ENCODE measurements around the gene FAM161B.

FAM161B gene

DNA sequence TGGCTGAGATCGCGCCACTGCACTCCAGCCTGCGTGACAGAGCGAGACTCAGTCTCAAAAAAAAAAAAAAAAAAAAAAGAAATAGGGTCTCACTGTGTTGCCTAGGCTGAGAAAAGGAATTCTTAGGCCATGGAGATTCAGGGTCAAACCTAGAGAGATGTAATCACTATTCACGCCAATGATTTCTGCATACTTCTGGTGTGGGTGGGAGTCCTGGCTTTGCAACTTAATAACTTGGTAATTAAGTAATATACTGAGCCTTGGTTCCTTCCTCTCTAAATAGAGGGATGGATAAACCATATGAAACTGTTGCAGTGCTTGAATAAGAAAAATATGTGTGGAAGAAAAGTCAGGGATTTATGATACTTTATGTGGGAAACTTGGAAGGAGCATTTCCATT lies 60.5 kb downstream of the FAM161B start:
- Histone ChIP-seq H3K27ac (no peak overlapping the region), H3K9ac (ENCODE audit: insufficient read length) (no peak overlapping the region), H3K4me3 (no peak overlapping the region), H3K36me3 (ENCODE audit: insufficient read depth, low read length) (peaks cover 30% of the 10 kb centered on the region), H3K9me3 (ENCODE audit: low read depth, low read length) (no peaks in the 10 kb centered on the region)
- TF ChIP-seq EZH2 (IDR thresholded peaks at IDR 0.05) (no peak), FOXP2 (optimal IDR thresholded peaks at IDR 0.05; ENCODE audit: control extremely low read depth, extremely low read length, insufficient read depth) (no peak), POLR2AphosphoS5 (IDR thresholded peaks at IDR 0.05; ENCODE audit: borderline replicate concordance, low read depth, low read length) (no peak)
- DNase-seq (ENCODE audit: low read depth, low spot score) = no peak

DNA sequence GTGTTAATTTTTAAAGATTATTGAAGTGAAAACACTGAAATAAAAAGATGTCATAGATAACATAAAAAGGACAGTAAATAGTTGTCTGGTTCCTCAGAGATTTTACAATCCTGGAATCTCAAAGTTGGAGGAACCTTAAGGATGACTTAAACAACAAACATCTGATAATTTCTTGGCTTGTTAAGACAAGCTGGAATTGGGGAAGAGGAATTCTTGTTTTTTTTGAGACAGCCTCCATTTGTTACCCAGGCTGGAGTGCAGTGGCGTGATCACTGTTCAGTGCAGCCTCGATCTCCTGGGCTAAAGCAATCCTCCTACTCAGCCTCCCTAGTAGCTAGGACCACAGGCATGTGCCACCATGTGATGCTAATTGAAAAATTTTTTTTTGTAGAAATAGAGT lies 60.9 kb downstream of the FAM161B start:
- TF ChIP-seq POLR2AphosphoS5 (IDR thresholded peaks at IDR 0.05; ENCODE audit: borderline replicate concordance, low read depth, low read length) = no peak
- no peak for TF ChIP-seq EZH2 (IDR thresholded peaks at IDR 0.05)
- no peak for TF ChIP-seq FOXP2 (optimal IDR thresholded peaks at IDR 0.05; ENCODE audit: control extremely low read depth, extremely low read length, insufficient read depth)
- H3K36me3 ChIP-seq (ENCODE audit: insufficient read depth, low read length) = peaks cover 26% of the 10 kb centered on the region
- H3K4me3 ChIP-seq = peak overlapping the region; percentile 81
- no peaks in the 10 kb centered on the region for H3K9me3 ChIP-seq (ENCODE audit: low read depth, low read length)
- DNase-seq (ENCODE audit: low read depth, low spot score) = no peak
- H3K9ac ChIP-seq (ENCODE audit: insufficient read length) = peak overlapping the region; percentile 96
- peak overlapping the region; percentile 49; the same call in 1 of the 2 replicates for H3K27ac ChIP-seq

DNA sequence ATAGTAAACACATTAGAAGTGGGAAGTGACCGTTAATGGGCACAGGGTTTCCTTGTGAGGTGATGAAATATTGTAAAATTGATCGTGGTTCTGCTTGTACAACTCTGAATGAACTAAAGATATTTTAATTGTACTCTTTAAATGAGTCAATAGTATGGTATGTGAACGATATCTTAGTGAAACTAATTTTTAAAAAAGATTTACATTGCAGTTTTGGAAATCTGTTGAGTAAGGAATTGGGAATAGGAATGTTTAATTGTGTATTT lies 61.5 kb downstream of the FAM161B start:
- Histone ChIP-seq H3K4me3 (peak overlapping the region; percentile 81), H3K9ac (ENCODE audit: insufficient read length) (peak overlapping the region; percentile 96), H3K36me3 (ENCODE audit: insufficient read depth, low read length) (peaks cover 21% of the 10 kb centered on the region), H3K27ac (peak overlapping the region; percentile 49; the same call in 1 of the 2 replicates), H3K9me3 (ENCODE audit: low read depth, low read length) (no peaks in the 10 kb centered on the region)
- no peak for DNase-seq (ENCODE audit: low read depth, low spot score)
- TF ChIP-seq POLR2AphosphoS5 (IDR thresholded peaks at IDR 0.05; ENCODE audit: borderline replicate concordance, low read depth, low read length) = no peak
- TF ChIP-seq FOXP2 (optimal IDR thresholded peaks at IDR 0.05; ENCODE audit: control extremely low read depth, extremely low read length, insufficient read depth) = no peak
- TF ChIP-seq EZH2 (IDR thresholded peaks at IDR 0.05) = no peak

DNA sequence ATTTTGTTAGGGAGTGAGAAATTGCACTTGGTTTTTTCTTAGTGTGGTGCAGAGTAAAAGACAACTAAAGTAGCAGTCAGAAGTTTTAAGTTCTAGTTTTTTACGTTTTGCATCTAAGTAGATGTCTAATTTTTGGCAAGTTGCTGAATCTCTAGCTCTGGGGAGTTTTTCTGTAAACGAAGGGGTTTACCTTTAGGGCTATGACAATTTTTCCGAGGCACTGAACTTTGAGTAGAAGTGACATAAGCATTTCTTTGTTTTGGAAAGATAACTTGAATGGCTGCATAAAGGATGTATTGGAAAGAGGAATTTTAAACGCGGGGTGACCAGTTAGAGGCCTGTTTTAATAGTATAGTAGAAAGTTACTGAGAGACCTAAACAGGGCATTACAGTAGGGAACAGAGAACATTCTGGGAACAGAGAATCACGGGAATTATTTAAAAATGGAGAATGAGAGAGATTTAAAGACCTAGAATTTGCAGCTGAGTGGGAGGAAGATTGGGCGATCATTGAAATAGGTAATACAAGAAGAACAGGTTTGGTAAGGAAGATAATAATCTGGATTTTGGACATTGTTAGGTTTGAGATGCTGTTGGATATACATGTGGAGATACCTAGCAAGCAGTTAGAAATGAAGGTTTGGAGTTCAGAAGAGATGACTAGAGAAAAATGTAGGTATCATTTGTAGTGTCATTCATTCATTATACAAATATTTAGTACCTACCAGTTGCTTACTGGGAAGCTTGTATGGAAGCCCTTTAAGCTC lies 62.0 kb downstream of the FAM161B start:
- Histone ChIP-seq H3K27ac (peak overlapping the region; percentile 67; the same call in 1 of the 2 replicates), H3K4me3 (peak overlapping the region; percentile 81)

DNA sequence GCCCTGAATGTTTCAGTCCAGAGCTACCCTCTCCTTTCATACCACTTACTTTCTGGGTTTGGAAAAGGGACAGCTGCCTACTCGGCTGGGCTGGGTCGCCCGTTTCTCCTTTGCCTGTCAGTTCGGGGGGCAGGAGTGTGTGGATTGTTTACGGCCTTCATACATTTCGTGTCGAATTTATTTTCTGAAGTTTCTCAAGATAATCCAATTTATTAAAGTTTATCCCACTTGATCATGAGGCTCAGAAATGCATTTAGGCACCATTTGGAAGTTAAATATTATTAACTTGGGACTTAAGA lies 62.6 kb downstream of the FAM161B start:
- H3K4me3 ChIP-seq = peak overlapping the region; percentile 81
- TF ChIP-seq EZH2 (IDR thresholded peaks at IDR 0.05) (no peak), FOXP2 (optimal IDR thresholded peaks at IDR 0.05; ENCODE audit: control extremely low read depth, extremely low read length, insufficient read depth) (no peak), POLR2AphosphoS5 (IDR thresholded peaks at IDR 0.05; ENCODE audit: borderline replicate concordance, low read depth, low read length) (no peak)
- H3K27ac ChIP-seq = peak overlapping the region; percentile 67; the same call in 1 of the 2 replicates
- H3K9ac ChIP-seq (ENCODE audit: insufficient read length) = peak overlapping the region; percentile 96
- 0 out of 2 replicates have a peak, but pooled peaks cover 11% of the 10 kb centered on the region for H3K36me3 ChIP-seq (ENCODE audit: insufficient read depth, low read length)
- no peaks in the 10 kb centered on the region for H3K9me3 ChIP-seq (ENCODE audit: low read depth, low read length)
- DNase-seq (ENCODE audit: low read depth, low spot score) = no peak

More for the DNA sequence above, 62.0 kb downstream of the FAM161B start:
- H3K36me3 ChIP-seq (ENCODE audit: insufficient read depth, low read length) = peaks cover 16% of the 10 kb centered on the region
- TF ChIP-seq FOXP2 (optimal IDR thresholded peaks at IDR 0.05; ENCODE audit: control extremely low read depth, extremely low read length, insufficient read depth) (no peak), EZH2 (IDR thresholded peaks at IDR 0.05) (no peak), POLR2AphosphoS5 (IDR thresholded peaks at IDR 0.05; ENCODE audit: borderline replicate concordance, low read depth, low read length) (no peak)
- DNase-seq (ENCODE audit: low read depth, low spot score) = no peak
- H3K9me3 ChIP-seq (ENCODE audit: low read depth, low read length) = no peaks in the 10 kb centered on the region
- H3K9ac ChIP-seq (ENCODE audit: insufficient read length) = peak overlapping the region; percentile 96

DNA sequence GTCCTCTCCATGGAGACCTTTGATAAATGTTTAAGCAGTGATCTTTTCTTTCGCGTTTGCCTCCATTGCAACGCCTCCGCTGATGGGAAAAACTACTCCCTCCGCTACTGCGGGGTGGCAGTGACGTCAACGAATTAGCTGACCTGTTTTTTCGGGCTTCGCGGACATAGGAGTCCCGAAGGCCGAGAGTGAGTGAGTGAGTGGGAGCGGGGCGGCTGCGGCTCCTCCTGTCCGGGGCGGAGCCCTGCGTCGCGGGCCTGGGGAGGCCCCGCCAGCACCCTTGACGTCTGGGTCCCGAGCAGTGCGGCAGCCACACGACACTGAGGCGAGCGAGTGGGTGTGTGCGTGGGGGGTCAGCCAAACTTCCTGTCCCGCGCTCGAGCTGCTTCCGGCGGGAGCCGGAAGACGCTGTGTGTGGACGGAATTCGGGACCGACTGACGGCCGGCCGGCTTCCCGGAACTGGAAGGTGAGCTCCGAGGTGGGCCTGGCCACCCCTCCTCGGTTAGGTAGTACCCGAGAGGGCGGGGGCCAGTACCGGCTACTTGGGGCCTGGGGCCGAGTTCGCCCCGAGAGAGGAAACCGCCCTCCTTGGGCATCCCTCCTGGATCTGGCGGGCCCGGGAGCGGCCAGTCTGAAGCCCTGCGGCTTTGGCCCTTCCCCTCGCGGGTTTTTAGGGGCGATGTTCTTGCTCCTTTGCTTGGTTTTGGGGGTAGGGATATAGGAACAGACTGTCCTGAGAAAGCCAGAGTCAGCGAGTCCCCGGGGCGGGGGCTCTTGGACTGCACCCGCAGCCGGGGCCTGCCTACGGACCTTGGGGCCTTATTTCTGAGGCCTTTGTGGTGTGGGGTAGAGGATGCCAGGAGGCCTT lies 63.2 kb downstream of the FAM161B start, which contains the start of gene ZNF410:
TSS of gene ZNF410 (plus strand) at position 411 of the 869 bp plus-strand sequence. CDS start 5,317 bp downstream, outside the sequence.
- peak within 1 kb of the TSS; percentile 96 for H3K9ac ChIP-seq (ENCODE audit: insufficient read length)
- H3K27ac ChIP-seq = peak within 1 kb of the TSS; percentile 72
- peak within 1 kb of the TSS; percentile 81 for H3K4me3 ChIP-seq
- no peak for TF ChIP-seq EZH2 (IDR thresholded peaks at IDR 0.05)
- peak; percentile 93 for TF ChIP-seq POLR2AphosphoS5 (IDR thresholded peaks at IDR 0.05; ENCODE audit: borderline replicate concordance, low read depth, low read length)
- TF ChIP-seq FOXP2 (optimal IDR thresholded peaks at IDR 0.05; ENCODE audit: control extremely low read depth, extremely low read length, insufficient read depth) = peak; percentile 63
- 0 out of 2 replicates have a peak, but pooled peaks cover 7% of the 10 kb centered on the region for H3K36me3 ChIP-seq (ENCODE audit: insufficient read depth, low read length)
- peak; percentile 40 for DNase-seq (ENCODE audit: low read depth, low spot score)
- no peaks in the 10 kb centered on the region for H3K9me3 ChIP-seq (ENCODE audit: low read depth, low read length)

DNA sequence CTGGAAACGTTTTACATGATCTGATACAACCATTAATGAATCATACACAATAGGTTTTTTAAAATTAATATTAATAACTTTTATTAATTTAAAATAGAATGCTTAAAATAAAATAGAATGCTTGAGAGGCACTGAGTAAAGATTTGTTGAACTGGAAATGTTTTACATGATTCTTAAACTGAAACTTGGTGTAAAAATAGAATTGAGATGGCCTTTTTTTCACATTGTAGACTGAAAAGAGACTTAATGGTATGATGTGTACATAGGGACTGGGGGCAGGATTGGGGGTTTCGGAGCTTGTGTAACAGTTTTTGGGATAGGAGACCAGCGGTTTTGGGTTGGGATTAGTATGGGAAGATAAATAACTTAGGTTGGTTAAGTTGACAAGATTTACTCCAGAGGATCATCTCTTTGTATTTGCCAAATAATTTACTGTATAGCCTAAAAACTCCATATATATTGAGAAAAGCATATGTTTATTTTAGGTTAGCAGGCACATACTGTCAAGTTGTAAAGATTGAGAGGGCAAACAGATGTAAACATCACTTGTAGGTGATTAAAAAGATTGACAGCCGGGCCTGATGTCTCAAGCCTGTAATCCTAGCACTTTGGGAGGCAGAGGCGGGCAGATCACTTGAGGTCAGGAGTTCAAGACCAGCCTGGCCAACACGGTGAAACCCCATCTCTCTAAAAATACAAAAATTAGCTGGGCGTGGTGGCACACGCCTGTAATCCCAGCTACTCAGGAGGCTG lies 65.3 kb downstream of the FAM161B start:
- TF ChIP-seq POLR2AphosphoS5 (IDR thresholded peaks at IDR 0.05; ENCODE audit: borderline replicate concordance, low read depth, low read length) (no peak), FOXP2 (optimal IDR thresholded peaks at IDR 0.05; ENCODE audit: control extremely low read depth, extremely low read length, insufficient read depth) (no peak)
- 0 out of 2 replicates have a peak, but pooled peaks cover 5% of the 10 kb centered on the region for H3K36me3 ChIP-seq (ENCODE audit: insufficient read depth, low read length)
- no peak for DNase-seq (ENCODE audit: low read depth, low spot score)
- H3K4me3 ChIP-seq = no peak overlapping the region
- no peak overlapping the region for H3K27ac ChIP-seq
- no peak overlapping the region for H3K9ac ChIP-seq (ENCODE audit: insufficient read length)
- H3K9me3 ChIP-seq (ENCODE audit: low read depth, low read length) = no peaks in the 10 kb centered on the region

Measured in SK-N-MC (cell line).